Neural cell (in vitro differentiated cells): ENCODE results near the gene PCLO. TPM values are rescaled to one million over a fixed set of nuclear protein-coding genes. Genes with fewer than 3 reads are reported as not detected.

Experiments
- H2AFZ ChIP-seq: fragments of 200-600, 300-800 bp; sonication (generic), shearing (Covaris generic); 2 replicates; pipeline ENCODE4 v1.6.0; 2014; ENCODE audit warnings: low read depth, mild to moderate bottlenecking, antibody characterized with exemption, low read length, moderate library complexity
- H3F3A ChIP-seq: fragments of 200-600 bp; shearing (Covaris generic); 2 replicates; pipeline ENCODE4 v1.6.1; 2016; ENCODE audit warnings: mild to moderate bottlenecking, moderate library complexity, mixed read lengths, antibody characterized with exemption, low read length; ENCODE audit not compliant: insufficient read depth, poor library complexity, severe bottlenecking
- H3K27ac ChIP-seq: fragments of 200-600, 300-800 bp; sonication (generic), shearing (Covaris generic); 2 replicates; pipeline ENCODE4 v1.5.1; 2014; ENCODE audit warnings: mild to moderate bottlenecking, low read length, moderate library complexity
- H3K27me3 ChIP-seq: fragments of 300-800, 200-600 bp; sonication (generic), shearing (Covaris generic); 2 replicates; pipeline ENCODE4 v1.6.0; 2014; ENCODE audit warnings: mild to moderate bottlenecking, low read depth, low read length, moderate library complexity; ENCODE audit not compliant: insufficient read depth
- H3K36me3 ChIP-seq: fragments of 300-800, 200-600 bp; sonication (generic), shearing (Covaris generic); 2 replicates; pipeline ENCODE4 v1.5.1; 2014; ENCODE audit warnings: mild to moderate bottlenecking, antibody characterized with exemption, low read length, moderate library complexity; ENCODE audit not compliant: insufficient read depth
- H3K4me2 ChIP-seq: fragments of 300-800, 200-600 bp; sonication (generic), shearing (Covaris generic); 2 replicates; pipeline ENCODE4 v1.6.0; 2014; ENCODE audit warnings: mild to moderate bottlenecking, low read length
- H3K4me3 ChIP-seq: fragments of 300-800, 200-600 bp; sonication (generic), shearing (Covaris generic); 2 replicates; pipeline ENCODE4 v1.5.1; 2014; ENCODE audit warnings: mild to moderate bottlenecking, low read length, moderate library complexity
- H3K79me2 ChIP-seq: fragments of 200-600 bp; shearing (Covaris generic); replicated peaks from 2 replicates; pipeline ENCODE4 v1.6.0; 2014; ENCODE audit warnings: mild to moderate bottlenecking, low read length, moderate library complexity; ENCODE audit not compliant: insufficient read depth
- H3K9ac ChIP-seq: fragments of 300-800, 200-600 bp; sonication (generic), shearing (Covaris generic); 2 replicates; pipeline ENCODE4 v1.6.1; 2016; ENCODE audit warnings: mild to moderate bottlenecking, low read length, mixed read lengths
- H3K9me2 ChIP-seq: fragments of 200-600 bp; shearing (Covaris generic); 2 replicates; pipeline ENCODE4 v1.6.1; 2016; ENCODE audit warnings: mild to moderate bottlenecking, low read length, mixed read lengths; ENCODE audit not compliant: insufficient read depth
- H3K9me3 ChIP-seq: fragments of 200-600, 300-800 bp; sonication (generic), shearing (Covaris generic); 2 replicates; pipeline ENCODE4 v1.6.1; 2016; ENCODE audit warnings: mild to moderate bottlenecking, mixed run types, low read length, moderate library complexity, mixed read lengths
- H4K20me1 ChIP-seq: fragments of 200-600 bp; shearing (Covaris generic); 2 replicates; pipeline ENCODE4 v1.6.1; 2016; ENCODE audit warnings: mild to moderate bottlenecking, mixed run types; ENCODE audit not compliant: insufficient read depth
- CTCF ChIP-seq: fragments of 450-650 bp; IDR thresholded peaks from 2 replicates; pipeline ENCODE4 v1.5.1; 2014; ENCODE audit warnings: antibody characterized with exemption, mild to moderate bottlenecking, moderate library complexity; ENCODE audit not compliant: poor library complexity, severe bottlenecking
- EP300 ChIP-seq: fragments of 450-650 bp; conservative IDR thresholded peaks from 2 replicates; pipeline ENCODE4 v1.6.1; 2014; ENCODE audit warnings: antibody characterized with exemption, mild to moderate bottlenecking, moderate library complexity; ENCODE audit not compliant: poor library complexity, severe bottlenecking
- EZH2 ChIP-seq: fragments of 200-600, 300-800 bp; shearing (Covaris generic), sonication (generic); IDR thresholded peaks from 2 replicates; pipeline ENCODE4 v1.6.1; 2014; ENCODE audit warnings: antibody characterized with exemption, low read length, borderline replicate concordance, mild to moderate bottlenecking; ENCODE audit not compliant: insufficient read depth, poor library complexity, severe bottlenecking
- MXI1 ChIP-seq: fragments of 450-650 bp; conservative IDR thresholded peaks from 2 replicates; pipeline ENCODE4 v1.6.1; 2014; ENCODE audit warnings: antibody characterized with exemption, mild to moderate bottlenecking; ENCODE audit not compliant: poor library complexity, severe bottlenecking
- POLR2AphosphoS5 ChIP-seq: IDR thresholded peaks from 2 replicates; pipeline ENCODE4 v1.6.1; 2012
- RAD21 ChIP-seq: fragments of 450-650 bp; conservative IDR thresholded peaks from 2 replicates; pipeline ENCODE4 v1.6.1; 2014; ENCODE audit warnings: antibody characterized with exemption, mild to moderate bottlenecking, moderate library complexity
- REST ChIP-seq: IDR thresholded peaks from 2 replicates; pipeline ENCODE4 v1.6.1; 2012; ENCODE audit warnings: borderline replicate concordance
- SMC3 ChIP-seq: fragments of 450-650 bp; conservative IDR thresholded peaks from 2 replicates; pipeline ENCODE4 v1.6.1; 2014; ENCODE audit warnings: antibody characterized with exemption, mild to moderate bottlenecking, moderate library complexity; ENCODE audit not compliant: poor library complexity
- TAF1 ChIP-seq: IDR thresholded peaks from 2 replicates; pipeline ENCODE4 v1.6.1; 2012; ENCODE audit warnings: low read depth
- polyA plus RNA-seq: library from polyadenylated mRNA; depleted of rRNA; stranded (reverse); fragments of >200 nt; gene quantifications from 2 replicates; pipeline ENCODE4 v1.2.3, GENCODE V29; 2014

The PCLO gene
- polyA plus RNA-seq, 1 donor from 2014 or later: 25.5 TPM

GRCh38 chr7:83161186-83161585 lies 1.5 kb downstream of the PCLO start:
- peaks cover 40% of the 10 kb centered on the region for H3K79me2 ChIP-seq
- H2AFZ ChIP-seq: no peak overlapping the region
- no peaks in the 10 kb centered on the region for H3K9me3 ChIP-seq
- no peaks in the 10 kb centered on the region for H3K27me3 ChIP-seq
- H3F3A ChIP-seq: no peaks in the 10 kb centered on the region
- peak overlapping the region; percentile 92 for H3K4me3 ChIP-seq
- peak overlapping the region; percentile 97 for H3K27ac ChIP-seq
- no peaks in the 10 kb centered on the region for H3K36me3 ChIP-seq
- peak overlapping the region; percentile 97 for H3K9ac ChIP-seq
- TF ChIP-seq MXI1: no peak
- TF ChIP-seq EZH2: no peak
- TF ChIP-seq EP300: no peak
- no peak for TF ChIP-seq REST
- TF ChIP-seq CTCF: no peak
- TF ChIP-seq RAD21: no peak
- TF ChIP-seq TAF1: no peak
- TF ChIP-seq SMC3: no peak
- TF ChIP-seq POLR2AphosphoS5: no peak
- H3K9me2 ChIP-seq: no peaks in the 10 kb centered on the region
- H3K4me2 ChIP-seq: peak overlapping the region; percentile 77
- H4K20me1 ChIP-seq: no peaks in the 10 kb centered on the region

- H3K4me3 ChIP-seq: peak overlapping the region; percentile 92
- H3K79me2 ChIP-seq: peaks cover 40% of the 10 kb centered on the region
Measured at GRCh38 chr7:83159731-83160130, 3.0 kb downstream of the PCLO start.

More at GRCh38 chr7:83159731-83160130, 3.0 kb downstream of the PCLO start:
- H3F3A ChIP-seq: no peaks in the 10 kb centered on the region
- H2AFZ ChIP-seq: no peak overlapping the region
- H3K9me3 ChIP-seq: no peaks in the 10 kb centered on the region
- H3K27ac ChIP-seq: no peak overlapping the region
- no peaks in the 10 kb centered on the region for H3K9me2 ChIP-seq
- no peaks in the 10 kb centered on the region for H3K27me3 ChIP-seq
- H3K9ac ChIP-seq: no peak overlapping the region
- no peaks in the 10 kb centered on the region for H4K20me1 ChIP-seq
- H3K4me2 ChIP-seq: peak overlapping the region; percentile 77
- H3K36me3 ChIP-seq: peaks cover 3% of the 10 kb centered on the region
- TF ChIP-seq MXI1 (no peak), POLR2AphosphoS5 (no peak), EZH2 (no peak), TAF1 (no peak), EP300 (no peak), SMC3 (no peak)
